Superior temporal gyrus (tissue), 1 donor: ENCODE data around the gene RASD2.

Experiments
- DNase-seq: peaks from one replicate; pipeline ENCODE4 v3.0.0-alpha.2; 2016; ENCODE audit errors: extremely low spot score

Gene RASD2

DNA sequence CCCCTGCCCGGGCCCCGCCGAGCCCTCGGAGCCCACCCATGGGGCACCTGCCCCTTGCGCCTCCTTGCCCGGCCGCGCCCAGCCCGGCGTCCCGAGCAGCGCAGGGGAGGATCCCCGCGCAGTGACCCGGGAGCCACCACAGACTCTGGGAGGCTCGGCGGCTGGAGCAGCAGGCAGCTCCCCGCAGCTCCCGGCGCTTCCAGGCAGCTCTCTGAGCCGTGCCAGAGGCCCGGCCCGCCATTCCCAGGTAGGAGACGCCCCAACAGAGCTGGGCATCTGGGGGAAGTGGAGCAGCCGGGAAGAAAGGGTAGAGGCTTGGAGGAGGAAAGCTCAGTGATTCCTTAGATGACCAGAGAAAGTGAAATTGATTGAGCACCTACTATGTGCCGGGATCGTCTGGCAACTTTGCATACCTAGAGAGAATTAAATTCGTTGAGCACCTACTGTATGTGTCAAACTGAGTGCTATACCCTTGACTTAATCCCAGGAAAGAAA lies 670 bp downstream of the RASD2 start:
- no peak for DNase-seq

- no peak for DNase-seq
Measured at GRCh38 chr22:35542157-35542938, 1.7 kb downstream of the RASD2 start.

DNA sequence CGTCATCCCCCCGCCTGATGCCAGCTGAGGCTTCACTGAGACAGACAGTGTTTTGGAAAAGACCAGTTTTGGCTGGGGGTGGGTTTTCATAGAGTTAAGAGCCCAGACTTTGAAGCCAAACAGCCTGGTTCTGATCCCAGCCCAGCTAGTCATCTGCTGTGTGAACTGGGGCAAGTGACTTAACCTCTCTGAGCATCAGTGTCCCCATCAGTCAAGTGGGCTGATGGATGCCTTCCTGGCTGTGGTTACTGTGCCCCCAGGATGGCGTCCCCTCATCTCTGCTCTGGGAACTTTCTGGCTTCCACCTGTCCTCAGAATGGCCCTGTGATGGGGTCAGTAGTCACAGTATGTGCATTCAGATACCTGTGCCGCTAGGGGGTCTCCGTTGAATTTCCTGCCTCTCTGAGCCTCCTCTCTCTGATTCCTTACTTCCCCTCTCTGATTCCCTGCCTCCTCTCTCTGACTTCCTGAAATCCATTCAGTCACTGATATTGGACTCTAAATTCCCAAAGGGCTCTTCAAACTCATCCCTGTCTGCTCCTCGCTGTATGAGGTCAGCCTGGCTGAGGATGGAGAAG lies 2.4 kb downstream of the RASD2 start:
- no peak for DNase-seq

DNA sequence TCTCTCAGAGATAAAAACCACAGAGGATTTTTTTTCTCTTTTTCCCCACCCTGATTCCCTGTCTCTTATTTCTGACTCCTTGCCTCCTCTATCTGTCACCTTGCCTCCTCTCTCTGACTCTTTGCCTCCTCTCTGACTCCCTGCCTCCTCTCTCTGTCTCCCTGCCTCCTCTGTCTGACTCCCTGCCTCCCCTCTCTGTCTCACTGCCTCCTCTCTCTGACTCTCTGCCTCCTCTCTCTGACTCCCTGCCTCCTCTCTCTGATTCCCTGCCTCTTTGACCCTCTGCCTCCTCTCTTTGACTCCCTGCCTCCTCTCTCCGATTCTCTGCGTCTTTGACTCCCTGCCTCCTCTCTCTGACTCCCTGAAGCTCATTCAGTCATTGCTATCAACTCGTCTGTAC lies 3.1 kb downstream of the RASD2 start:
- no peak for DNase-seq

GRCh38 chr22:35544189-35544588 lies 3.6 kb downstream of the RASD2 start:
- DNase-seq: no peak

- no peak for DNase-seq
Measured at GRCh38 chr22:35544827-35545226, 4.2 kb downstream of the RASD2 start.

DNA sequence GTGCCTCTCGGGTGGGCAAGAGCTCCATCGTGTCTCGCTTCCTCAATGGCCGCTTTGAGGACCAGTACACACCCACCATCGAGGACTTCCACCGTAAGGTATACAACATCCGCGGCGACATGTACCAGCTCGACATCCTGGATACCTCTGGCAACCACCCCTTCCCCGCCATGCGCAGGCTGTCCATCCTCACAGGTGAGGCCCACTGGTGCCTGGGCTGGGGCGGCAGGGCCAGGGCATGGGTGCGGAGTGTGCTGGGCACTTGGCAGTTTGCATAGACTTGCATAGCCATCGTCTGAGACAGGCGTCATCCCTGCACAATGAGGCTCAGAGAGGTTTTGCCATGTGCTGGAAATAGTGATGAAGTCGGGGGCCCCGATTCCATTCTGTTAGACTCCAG lies 6.3 kb downstream of the RASD2 start:
- no peak for DNase-seq

DNA sequence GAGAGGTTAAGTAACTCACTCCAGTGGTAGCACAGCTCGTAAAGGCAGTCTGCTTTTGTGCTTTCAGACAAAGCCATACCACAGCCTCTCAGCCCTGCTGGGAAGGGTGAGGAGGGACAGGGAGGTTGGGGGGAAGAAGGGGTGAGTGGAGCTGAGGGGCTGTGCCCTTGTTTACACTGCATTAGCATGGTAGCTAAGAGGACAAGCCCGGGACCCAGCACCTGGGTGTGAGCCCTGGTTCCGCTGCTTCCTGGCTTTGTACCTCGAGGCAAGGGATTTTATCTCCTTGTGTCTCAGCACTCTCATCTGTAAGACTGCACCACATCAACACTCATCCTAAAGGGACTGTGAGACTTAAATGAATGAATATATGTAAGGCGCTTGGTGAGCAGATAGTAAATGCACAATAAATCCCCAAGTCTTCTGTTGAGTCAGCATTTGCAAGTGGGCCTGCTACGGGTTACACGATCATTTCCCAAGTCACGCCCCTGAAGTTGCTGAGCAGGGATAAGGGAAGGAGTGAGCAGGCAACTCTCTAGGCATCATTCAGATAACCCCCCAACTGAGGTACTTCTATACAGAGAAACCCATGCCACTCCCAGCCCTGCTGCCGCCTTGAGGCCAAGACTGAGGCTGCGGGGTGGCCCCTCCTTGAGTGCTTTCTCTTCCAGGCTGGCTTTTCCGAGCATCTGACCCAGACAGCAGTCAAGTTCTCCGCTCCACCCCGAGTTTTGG lies 7.5 kb downstream of the RASD2 start:
- DNase-seq: no peak

- no peak for DNase-seq
Measured at GRCh38 chr22:35548722-35549112, 8.1 kb downstream of the RASD2 start.

DNA sequence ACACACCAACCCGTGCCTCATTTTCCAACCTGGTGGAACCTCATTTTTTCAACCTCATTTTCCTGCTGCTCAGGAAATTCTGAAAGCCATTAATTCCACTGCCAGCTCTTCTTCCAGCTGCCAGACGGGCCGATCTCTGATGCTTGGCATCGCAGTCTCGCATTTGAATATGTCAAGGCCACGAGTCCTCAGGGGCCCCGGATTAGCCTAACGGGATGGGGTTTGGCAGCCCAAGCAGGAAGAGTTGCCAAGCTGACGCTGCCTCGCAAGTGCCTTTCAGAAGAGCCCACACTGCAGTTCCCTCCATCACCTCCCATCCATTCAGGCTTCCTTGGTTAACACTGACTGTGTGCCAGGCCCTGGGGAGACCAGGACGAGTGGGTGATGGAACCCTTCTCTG lies 8.7 kb downstream of the RASD2 start:
- DNase-seq: peak; percentile 50

DNA sequence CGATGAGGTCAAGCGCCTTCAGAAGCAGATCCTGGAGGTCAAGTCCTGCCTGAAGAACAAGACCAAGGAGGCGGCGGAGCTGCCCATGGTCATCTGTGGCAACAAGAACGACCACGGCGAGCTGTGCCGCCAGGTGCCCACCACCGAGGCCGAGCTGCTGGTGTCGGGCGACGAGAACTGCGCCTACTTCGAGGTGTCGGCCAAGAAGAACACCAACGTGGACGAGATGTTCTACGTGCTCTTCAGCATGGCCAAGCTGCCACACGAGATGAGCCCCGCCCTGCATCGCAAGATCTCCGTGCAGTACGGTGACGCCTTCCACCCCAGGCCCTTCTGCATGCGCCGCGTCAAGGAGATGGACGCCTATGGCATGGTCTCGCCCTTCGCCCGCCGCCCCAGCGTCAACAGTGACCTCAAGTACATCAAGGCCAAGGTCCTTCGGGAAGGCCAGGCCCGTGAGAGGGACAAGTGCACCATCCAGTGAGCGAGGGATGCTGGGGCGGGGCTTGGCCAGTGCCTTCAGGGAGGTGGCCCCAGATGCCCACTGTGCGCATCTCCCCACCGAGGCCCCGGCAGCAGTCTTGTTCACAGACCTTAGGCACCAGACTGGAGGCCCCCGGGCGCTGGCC lies 11.0 kb downstream of the RASD2 start:
- no peak for DNase-seq

DNA sequence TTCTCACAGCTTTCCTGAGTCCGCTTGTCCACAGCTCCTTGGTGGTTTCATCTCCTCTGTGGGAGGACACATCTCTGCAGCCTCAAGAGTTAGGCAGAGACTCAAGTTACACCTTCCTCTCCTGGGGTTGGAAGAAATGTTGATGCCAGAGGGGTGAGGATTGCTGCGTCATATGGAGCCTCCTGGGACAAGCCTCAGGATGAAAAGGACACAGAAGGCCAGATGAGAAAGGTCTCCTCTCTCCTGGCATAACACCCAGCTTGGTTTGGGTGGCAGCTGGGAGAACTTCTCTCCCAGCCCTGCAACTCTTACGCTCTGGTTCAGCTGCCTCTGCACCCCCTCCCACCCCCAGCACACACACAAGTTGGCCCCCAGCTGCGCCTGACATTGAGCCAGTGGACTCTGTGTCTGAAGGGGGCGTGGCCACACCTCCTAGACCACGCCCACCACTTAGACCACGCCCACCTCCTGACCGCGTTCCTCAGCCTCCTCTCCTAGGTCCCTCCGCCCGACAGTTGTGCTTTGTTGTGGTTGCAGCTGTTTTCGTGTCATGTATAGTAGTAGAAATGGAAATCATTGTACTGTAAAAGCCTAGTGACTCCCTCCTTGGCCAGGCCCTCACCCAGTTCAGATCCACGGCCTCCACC lies 11.7 kb downstream of the RASD2 start:
- DNase-seq: no peak

DNA sequence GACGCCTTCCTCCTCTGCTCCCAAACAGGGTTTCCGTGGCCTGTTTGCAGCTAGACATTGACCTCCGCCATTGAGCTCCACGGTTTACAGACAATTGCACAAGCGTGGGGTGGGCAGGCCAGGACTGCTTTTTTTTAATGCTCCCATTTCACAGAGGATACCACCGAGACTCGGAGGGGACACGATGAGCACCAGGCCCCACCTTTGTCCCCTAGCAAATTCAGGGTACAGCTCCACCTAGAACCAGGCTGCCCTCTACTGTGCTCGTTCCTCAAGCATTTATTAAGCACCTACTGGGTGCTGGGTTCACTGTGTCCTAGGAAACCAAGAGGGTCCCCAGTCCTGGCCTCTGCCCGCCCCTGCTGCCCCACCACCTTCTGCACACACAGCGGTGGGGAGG lies 12.2 kb downstream of the RASD2 start:
- no peak for DNase-seq

DNA sequence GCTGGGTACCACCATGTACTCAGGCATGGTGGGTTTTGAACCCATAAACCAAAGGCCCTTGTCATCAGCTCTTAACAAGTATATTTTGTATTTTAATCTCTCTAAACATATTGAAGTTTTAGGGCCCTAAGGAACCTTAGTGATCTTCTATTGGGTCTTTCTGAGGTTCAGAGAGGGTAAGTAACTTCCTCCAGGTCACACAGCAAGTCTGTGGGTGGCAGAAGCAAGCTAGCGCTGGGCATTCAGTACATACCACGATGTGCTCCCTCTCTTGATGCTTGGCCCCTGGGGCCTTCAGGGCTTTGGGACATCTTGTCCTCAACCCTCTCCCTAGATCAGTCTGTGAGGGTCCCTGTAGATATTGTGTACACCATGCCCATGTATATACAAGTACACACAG lies 12.7 kb downstream of the RASD2 start:
- DNase-seq: no peak

DNA sequence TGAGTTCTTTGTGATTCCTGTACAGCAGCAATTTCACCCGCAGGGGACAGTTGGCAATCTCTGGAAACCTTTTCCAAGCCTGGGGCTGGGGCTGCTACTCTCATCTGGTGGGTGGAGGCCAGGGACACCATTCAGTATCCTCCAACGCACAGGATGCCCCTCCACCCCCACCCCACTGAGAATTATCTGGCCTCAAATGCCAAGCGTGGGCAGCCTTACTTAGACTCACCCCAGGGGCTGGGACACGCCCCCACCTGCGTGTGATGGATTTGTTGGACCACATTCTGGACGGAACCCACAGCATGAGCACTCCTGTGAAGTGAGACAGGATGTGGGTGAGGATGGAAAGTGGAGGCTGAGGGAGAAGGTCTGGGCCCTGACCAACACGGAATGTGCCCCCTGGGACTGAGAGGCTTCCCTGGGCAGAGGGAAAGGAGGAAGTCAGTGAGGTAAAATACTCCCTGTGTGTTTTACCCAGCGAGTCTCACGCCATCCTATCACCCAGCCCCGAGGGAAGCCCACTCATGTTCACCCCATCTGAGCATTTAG lies 13.7 kb downstream of the RASD2 start:
- no peak for DNase-seq

GRCh38 chr22:35555483-35555890 lies 14.9 kb downstream of the RASD2 start:
- DNase-seq: no peak

DNA sequence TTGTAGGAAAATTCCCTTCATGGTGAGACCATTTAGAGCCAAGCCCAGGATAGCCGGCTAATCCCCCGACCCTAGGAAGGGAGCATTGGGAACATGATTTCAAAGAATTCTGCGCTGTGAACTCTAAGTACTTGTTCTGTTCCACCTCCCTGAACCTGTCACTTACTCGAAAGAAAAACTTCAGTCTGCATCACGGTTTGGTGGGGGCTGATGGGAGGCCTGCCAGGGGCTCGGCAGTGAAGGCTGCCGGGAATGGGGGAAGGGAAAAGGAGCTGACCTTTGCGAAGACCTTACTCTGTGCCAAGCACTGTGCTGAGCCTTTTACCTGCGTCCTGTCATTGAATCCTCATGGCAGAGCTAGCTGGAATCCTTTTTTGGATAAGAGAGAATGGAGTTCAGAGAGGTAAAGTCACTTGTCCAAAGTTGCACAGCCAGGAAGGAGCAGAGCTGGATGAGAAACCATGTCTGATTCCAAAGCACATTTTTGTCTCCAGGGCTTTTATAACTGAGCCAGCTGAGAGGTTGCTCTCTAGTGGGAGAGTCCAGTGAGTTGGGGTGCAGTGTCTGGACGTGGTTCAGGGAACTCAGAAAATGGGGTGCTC lies 15.4 kb downstream of the RASD2 start:
- DNase-seq: no peak

DNA sequence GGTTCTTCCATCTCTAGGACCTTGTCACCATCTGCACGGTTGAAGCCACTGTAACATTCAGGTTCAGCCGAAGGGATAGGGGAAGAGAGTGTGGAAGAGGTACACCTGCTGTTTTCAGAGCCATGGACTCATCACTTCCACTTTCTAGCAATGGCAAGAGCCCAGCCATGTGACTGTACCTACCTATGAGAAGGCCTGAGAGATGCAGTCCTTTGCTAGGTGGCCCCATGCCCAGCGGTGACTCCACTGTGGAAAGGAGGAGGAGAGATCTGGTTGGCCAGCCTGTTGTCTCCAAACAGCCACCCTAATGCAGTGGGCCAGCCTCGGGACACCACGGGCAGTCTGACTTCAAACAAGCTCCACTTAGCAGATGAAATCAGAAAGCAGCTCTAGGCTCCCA lies 16.0 kb downstream of the RASD2 start:
- no peak for DNase-seq

GRCh38 chr22:35558031-35558430 lies 17.4 kb downstream of the RASD2 start:
- DNase-seq: no peak

DNA sequence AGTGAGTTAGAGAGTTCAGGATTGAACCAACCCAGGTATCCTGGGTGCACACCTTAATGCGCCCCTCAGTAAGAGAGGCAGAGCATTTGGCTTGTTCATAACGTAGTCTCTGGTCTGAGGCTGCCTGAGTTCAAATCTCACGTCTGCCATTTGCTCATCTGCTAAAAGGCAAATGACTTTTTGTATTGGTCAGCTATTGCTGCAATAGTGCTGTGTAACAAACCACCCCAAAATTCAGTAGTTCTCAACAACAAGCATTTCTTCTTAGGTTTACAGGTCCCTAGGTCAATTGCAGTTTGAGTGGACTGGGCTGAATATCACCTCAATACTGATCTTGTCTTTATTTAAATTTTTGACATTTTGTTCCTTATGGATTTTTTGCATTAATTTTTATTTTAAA lies 18.1 kb downstream of the RASD2 start:
- no peak for DNase-seq

GRCh38 chr22:35559354-35560005 lies 18.8 kb downstream of the RASD2 start:
- DNase-seq: no peak
